ENCODE results near the gene FHL2.

Gene FHL2

GRCh38 chr2:105404736-105405135 lies 5.9 kb upstream of the FHL2 start:
- Histone ChIP-seq H3K9ac (no peak overlapping the region), H2AFZ (ENCODE audit: low read depth) (no peak overlapping the region), H4K20me1 (ENCODE audit: insufficient read depth) (no peaks in the 10 kb centered on the region), H3K79me2 (ENCODE audit: insufficient read depth, low read depth) (no peaks in the 10 kb centered on the region), H3K4me1 (ENCODE audit: low read depth, poor library complexity, severe bottlenecking) (no peaks in the 10 kb centered on the region), H3K36me3 (ENCODE audit: insufficient read depth) (no peaks in the 10 kb centered on the region), H3K27me3 (ENCODE audit: insufficient read depth, low read depth) (no peaks in the 10 kb centered on the region), H3K4me2 (no peak overlapping the region), H3K27ac (no peak overlapping the region), H3K4me3 (IDR thresholded peaks at IDR 0.05; ENCODE audit: insufficient read depth, low read depth, low read length) (no peak overlapping the region)
- TF ChIP-seq CTCF (conservative IDR thresholded peaks at IDR 0.05; ENCODE audit: low read depth, low read length), result no peak

- no peak overlapping the region for H3K27ac ChIP-seq
- no peak for TF ChIP-seq CTCF (conservative IDR thresholded peaks at IDR 0.05; ENCODE audit: low read depth, low read length)
- no peaks in the 10 kb centered on the region for H3K27me3 ChIP-seq (ENCODE audit: insufficient read depth, low read depth)
- no peak overlapping the region for H3K9ac ChIP-seq
- no peaks in the 10 kb centered on the region for H3K79me2 ChIP-seq (ENCODE audit: insufficient read depth, low read depth)
- H2AFZ ChIP-seq (ENCODE audit: low read depth), result no peak overlapping the region
- no peak overlapping the region for H3K4me3 ChIP-seq (IDR thresholded peaks at IDR 0.05; ENCODE audit: insufficient read depth, low read depth, low read length)
- H3K4me1 ChIP-seq (ENCODE audit: low read depth, poor library complexity, severe bottlenecking), result peaks cover 3% of the 10 kb centered on the region
- H3K36me3 ChIP-seq (ENCODE audit: insufficient read depth), result no peaks in the 10 kb centered on the region
- no peaks in the 10 kb centered on the region for H4K20me1 ChIP-seq (ENCODE audit: insufficient read depth)
- H3K4me2 ChIP-seq, result no peak overlapping the region
Measured at GRCh38 chr2:105403783-105404698, 5.2 kb upstream of the FHL2 start.

- no peaks in the 10 kb centered on the region for H3K36me3 ChIP-seq (ENCODE audit: insufficient read depth)
- H2AFZ ChIP-seq (ENCODE audit: low read depth), result no peak overlapping the region
- no peak overlapping the region for H3K4me3 ChIP-seq (IDR thresholded peaks at IDR 0.05; ENCODE audit: insufficient read depth, low read depth, low read length)
- no peaks in the 10 kb centered on the region for H3K79me2 ChIP-seq (ENCODE audit: insufficient read depth, low read depth)
- no peaks in the 10 kb centered on the region for H3K27me3 ChIP-seq (ENCODE audit: insufficient read depth, low read depth)
- no peak overlapping the region for H3K4me2 ChIP-seq
- no peaks in the 10 kb centered on the region for H4K20me1 ChIP-seq (ENCODE audit: insufficient read depth)
- no peak for TF ChIP-seq CTCF (conservative IDR thresholded peaks at IDR 0.05; ENCODE audit: low read depth, low read length)
- no peak overlapping the region for H3K27ac ChIP-seq
- H3K9ac ChIP-seq, result no peak overlapping the region
- H3K4me1 ChIP-seq (ENCODE audit: low read depth, poor library complexity, severe bottlenecking), result peaks cover 3% of the 10 kb centered on the region
Measured at GRCh38 chr2:105403241-105403782, 4.5 kb upstream of the FHL2 start.

- Histone ChIP-seq H3K4me2 (no peak overlapping the region), H3K4me1 (ENCODE audit: low read depth, poor library complexity, severe bottlenecking) (peaks cover 3% of the 10 kb centered on the region), H3K4me3 (IDR thresholded peaks at IDR 0.05; ENCODE audit: insufficient read depth, low read depth, low read length) (no peak overlapping the region), H4K20me1 (ENCODE audit: insufficient read depth) (no peaks in the 10 kb centered on the region), H3K79me2 (ENCODE audit: insufficient read depth, low read depth) (no peaks in the 10 kb centered on the region), H2AFZ (ENCODE audit: low read depth) (no peak overlapping the region), H3K27me3 (ENCODE audit: insufficient read depth, low read depth) (no peaks in the 10 kb centered on the region), H3K36me3 (ENCODE audit: insufficient read depth) (no peaks in the 10 kb centered on the region), H3K9ac (no peak overlapping the region), H3K27ac (no peak overlapping the region)
- TF ChIP-seq CTCF (conservative IDR thresholded peaks at IDR 0.05; ENCODE audit: low read depth, low read length), result no peak
Measured at GRCh38 chr2:105402809-105403208, 4.0 kb upstream of the FHL2 start.
